Epithelial cell of proximal tubule (primary cell): ENCODE measurements around the gene PDLIM5. TPM values are rescaled to one million over a fixed set of nuclear protein-coding genes. Genes with fewer than 3 reads are reported as not detected.

Experiments used
- DNase-seq: peaks from one replicate; pipeline ENCODE4 v3.0.0-alpha.2; 2011; ENCODE audit warnings: low read depth
- H3K4me3 ChIP-seq: 2 replicates; pipeline ENCODE4 v1.5.1; 2011; ENCODE audit warnings: low read depth, mild to moderate bottlenecking, low read length
- total RNA-seq: library from RNA; depleted of rRNA; stranded (reverse); fragments of >200 nt; gene quantifications from 2 replicates; pipeline ENCODE4 v1.2.3, GENCODE V29; 2015
- TF ChIP-seq, protein P1 (sequence below): conservative IDR thresholded peaks from 2 replicates; pipeline ENCODE4 v1.5.1; 2012; ENCODE audit warnings: low read depth, mild to moderate bottlenecking, low read length

The PDLIM5 gene
- total RNA-seq, 1 donor from 2014 or later = 48.8 TPM

GRCh38 chr4:94415448-94415847 lies 36.3 kb upstream of the PDLIM5 start:
- H3K4me3 ChIP-seq = no peak overlapping the region
- no peak for DNase-seq
- TF ChIP-seq, protein P1, sequence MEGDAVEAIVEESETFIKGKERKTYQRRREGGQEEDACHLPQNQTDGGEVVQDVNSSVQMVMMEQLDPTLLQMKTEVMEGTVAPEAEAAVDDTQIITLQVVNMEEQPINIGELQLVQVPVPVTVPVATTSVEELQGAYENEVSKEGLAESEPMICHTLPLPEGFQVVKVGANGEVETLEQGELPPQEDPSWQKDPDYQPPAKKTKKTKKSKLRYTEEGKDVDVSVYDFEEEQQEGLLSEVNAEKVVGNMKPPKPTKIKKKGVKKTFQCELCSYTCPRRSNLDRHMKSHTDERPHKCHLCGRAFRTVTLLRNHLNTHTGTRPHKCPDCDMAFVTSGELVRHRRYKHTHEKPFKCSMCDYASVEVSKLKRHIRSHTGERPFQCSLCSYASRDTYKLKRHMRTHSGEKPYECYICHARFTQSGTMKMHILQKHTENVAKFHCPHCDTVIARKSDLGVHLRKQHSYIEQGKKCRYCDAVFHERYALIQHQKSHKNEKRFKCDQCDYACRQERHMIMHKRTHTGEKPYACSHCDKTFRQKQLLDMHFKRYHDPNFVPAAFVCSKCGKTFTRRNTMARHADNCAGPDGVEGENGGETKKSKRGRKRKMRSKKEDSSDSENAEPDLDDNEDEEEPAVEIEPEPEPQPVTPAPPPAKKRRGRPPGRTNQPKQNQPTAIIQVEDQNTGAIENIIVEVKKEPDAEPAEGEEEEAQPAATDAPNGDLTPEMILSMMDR = no peak

DNA sequence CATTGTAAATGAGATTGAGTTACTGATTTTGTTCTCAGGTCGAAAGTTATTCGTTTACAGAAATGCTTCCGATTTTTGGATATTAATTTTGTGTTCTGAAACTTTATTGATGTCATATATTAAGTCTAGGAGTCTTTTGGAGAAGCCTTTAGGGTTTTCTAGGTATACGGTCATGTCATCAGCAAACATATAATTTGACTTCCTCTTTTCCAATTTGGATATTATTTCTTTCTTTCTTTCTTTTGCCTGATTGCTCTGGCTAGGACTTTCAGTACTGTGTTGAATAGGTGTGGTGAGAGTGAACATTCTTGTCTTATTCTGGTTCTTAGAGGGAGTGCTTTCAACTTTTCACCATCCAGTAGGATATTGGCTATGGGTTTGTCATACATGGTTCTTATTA lies 35.4 kb upstream of the PDLIM5 start:
- no peak overlapping the region for H3K4me3 ChIP-seq
- DNase-seq = no peak
- TF ChIP-seq, protein P1 = no peak

GRCh38 chr4:94416981-94417380 lies 34.8 kb upstream of the PDLIM5 start:
- TF ChIP-seq, protein P1 = no peak
- no peak for DNase-seq
- H3K4me3 ChIP-seq = no peak overlapping the region

GRCh38 chr4:94419549-94419948 lies 32.2 kb upstream of the PDLIM5 start:
- TF ChIP-seq, protein P1 = no peak
- DNase-seq = no peak
- H3K4me3 ChIP-seq = no peak overlapping the region

GRCh38 chr4:94419956-94420355 lies 31.8 kb upstream of the PDLIM5 start:
- TF ChIP-seq, protein P1 = no peak
- DNase-seq = peak; percentile 63
- no peak overlapping the region for H3K4me3 ChIP-seq

GRCh38 chr4:94420356-94420755 lies 31.4 kb upstream of the PDLIM5 start:
- no peak overlapping the region for H3K4me3 ChIP-seq
- TF ChIP-seq, protein P1 = no peak
- no peak for DNase-seq

DNA sequence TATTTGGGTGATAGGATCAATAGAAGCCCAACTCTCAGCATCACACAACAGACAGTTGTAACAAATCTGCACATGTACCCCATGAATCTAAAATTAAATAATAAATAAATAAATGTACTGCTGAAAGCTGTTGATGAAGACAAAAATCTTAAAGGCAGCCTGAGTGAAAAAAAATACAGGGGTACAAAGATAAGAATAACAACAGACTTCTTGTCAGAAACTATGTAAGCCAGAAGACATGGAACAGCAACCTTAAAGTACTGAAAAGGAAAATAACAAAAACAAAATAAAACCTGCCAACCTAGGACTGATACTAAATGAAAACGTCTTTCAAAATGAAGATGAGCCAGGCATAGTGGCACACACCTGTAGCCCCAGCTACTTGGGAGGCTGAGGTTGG lies 25.0 kb upstream of the PDLIM5 start:
- TF ChIP-seq, protein P1 = no peak

More for the DNA sequence above, 25.0 kb upstream of the PDLIM5 start:
- DNase-seq = no peak
- no peak overlapping the region for H3K4me3 ChIP-seq
